Measurements from ENCODE around the gene RAB3C.

GRCh38 chr5:58786711-58787303 is 203.9 kb downstream of the RAB3C start:
- no peak for TF ChIP-seq CTCF (IDR thresholded peaks at IDR 0.05)
- TF ChIP-seq EZH2 (IDR thresholded peaks at IDR 0.05) = no peak
- TF ChIP-seq EZH2phosphoT487 (IDR thresholded peaks at IDR 0.05) = no peak

Measured in neural progenitor cell (in vitro differentiated cells).